ENCODE results near the gene MICAL3.

MICAL3 gene

GRCh38 chr22:17955590-17956379 lies 68.6 kb downstream of the MICAL3 start:
- Histone ChIP-seq H3K4me2 (ENCODE audit: low read length) (no peak overlapping the region), H3K9ac (ENCODE audit: low read length) (no peak overlapping the region), H2AFZ (ENCODE audit: low read depth, low read length) (no peak overlapping the region), H3K4me1 (ENCODE audit: low read length) (no peaks in the 10 kb centered on the region), H3K79me2 (ENCODE audit: low read length) (peaks cover 97% of the 10 kb centered on the region), H3K27me3 (ENCODE audit: low read depth, low read length) (no peaks in the 10 kb centered on the region), H3K27ac (ENCODE audit: low read length) (no peak overlapping the region), H3K36me3 (replicated peaks; ENCODE audit: low read depth, low read length) (peaks cover 45% of the 10 kb centered on the region), H3K9me3 (ENCODE audit: insufficient read depth, low read length) (no peaks in the 10 kb centered on the region), H3K4me3 (ENCODE audit: low read length) (no peak overlapping the region), H4K20me1 (ENCODE audit: insufficient read depth, low read length) (peaks cover 94% of the 10 kb centered on the region)
- TF ChIP-seq CTCF (IDR thresholded peaks at IDR 0.05; ENCODE audit: low read depth, low read length) (no peak), EZH2phosphoT487 (IDR thresholded peaks at IDR 0.05; ENCODE audit: low read depth) (no peak)

- no peaks in the 10 kb centered on the region for H3K9me3 ChIP-seq (ENCODE audit: insufficient read depth, low read length)
- no peak overlapping the region for H3K4me3 ChIP-seq (ENCODE audit: low read length)
- H3K4me1 ChIP-seq (ENCODE audit: low read length), result no peaks in the 10 kb centered on the region
- H3K4me2 ChIP-seq (ENCODE audit: low read length), result no peak overlapping the region
- no peak overlapping the region for H2AFZ ChIP-seq (ENCODE audit: low read depth, low read length)
- no peaks in the 10 kb centered on the region for H3K27me3 ChIP-seq (ENCODE audit: low read depth, low read length)
- H3K36me3 ChIP-seq (replicated peaks; ENCODE audit: low read depth, low read length), result peaks cover 43% of the 10 kb centered on the region
- TF ChIP-seq CTCF (IDR thresholded peaks at IDR 0.05; ENCODE audit: low read depth, low read length) (no peak), EZH2phosphoT487 (IDR thresholded peaks at IDR 0.05; ENCODE audit: low read depth) (no peak)
- H3K27ac ChIP-seq (ENCODE audit: low read length), result no peak overlapping the region
- H3K9ac ChIP-seq (ENCODE audit: low read length), result no peak overlapping the region
- peaks cover 94% of the 10 kb centered on the region for H4K20me1 ChIP-seq (ENCODE audit: insufficient read depth, low read length)
- peaks cover 96% of the 10 kb centered on the region for H3K79me2 ChIP-seq (ENCODE audit: low read length)
Measured at GRCh38 chr22:17954860-17955587, 69.3 kb downstream of the MICAL3 start.

- TF ChIP-seq CTCF (IDR thresholded peaks at IDR 0.05; ENCODE audit: low read depth, low read length) (no peak), EZH2phosphoT487 (IDR thresholded peaks at IDR 0.05; ENCODE audit: low read depth) (no peak)
- no peaks in the 10 kb centered on the region for H3K9me3 ChIP-seq (ENCODE audit: insufficient read depth, low read length)
- no peaks in the 10 kb centered on the region for H3K4me1 ChIP-seq (ENCODE audit: low read length)
- no peak overlapping the region for H2AFZ ChIP-seq (ENCODE audit: low read depth, low read length)
- H3K9ac ChIP-seq (ENCODE audit: low read length), result no peak overlapping the region
- no peaks in the 10 kb centered on the region for H3K27me3 ChIP-seq (ENCODE audit: low read depth, low read length)
- peaks cover 37% of the 10 kb centered on the region for H3K36me3 ChIP-seq (replicated peaks; ENCODE audit: low read depth, low read length)
- H3K4me2 ChIP-seq (ENCODE audit: low read length), result no peak overlapping the region
- H4K20me1 ChIP-seq (ENCODE audit: insufficient read depth, low read length), result peaks cover 94% of the 10 kb centered on the region
- H3K4me3 ChIP-seq (ENCODE audit: low read length), result no peak overlapping the region
- H3K27ac ChIP-seq (ENCODE audit: low read length), result no peak overlapping the region
- peaks cover 96% of the 10 kb centered on the region for H3K79me2 ChIP-seq (ENCODE audit: low read length)
Measured at GRCh38 chr22:17954200-17954859, 70.0 kb downstream of the MICAL3 start.

- Histone ChIP-seq H3K4me1 (ENCODE audit: low read length) (no peaks in the 10 kb centered on the region), H3K27me3 (ENCODE audit: low read depth, low read length) (no peaks in the 10 kb centered on the region), H3K27ac (ENCODE audit: low read length) (no peak overlapping the region), H4K20me1 (ENCODE audit: insufficient read depth, low read length) (peaks cover 100% of the 10 kb centered on the region), H2AFZ (ENCODE audit: low read depth, low read length) (no peak overlapping the region), H3K79me2 (ENCODE audit: low read length) (peaks cover 100% of the 10 kb centered on the region), H3K4me2 (ENCODE audit: low read length) (no peak overlapping the region), H3K9me3 (ENCODE audit: insufficient read depth, low read length) (no peaks in the 10 kb centered on the region), H3K4me3 (ENCODE audit: low read length) (no peak overlapping the region), H3K9ac (ENCODE audit: low read length) (no peak overlapping the region), H3K36me3 (replicated peaks; ENCODE audit: low read depth, low read length) (peaks cover 41% of the 10 kb centered on the region)
- TF ChIP-seq EZH2phosphoT487 (IDR thresholded peaks at IDR 0.05; ENCODE audit: low read depth), result no peak
- TF ChIP-seq CTCF (IDR thresholded peaks at IDR 0.05; ENCODE audit: low read depth, low read length), result no peak
Measured at GRCh38 chr22:17953147-17953546, 71.2 kb downstream of the MICAL3 start.

Data from OCI-LY3 (cell line).